C4-2B (cell line): Measurements from ENCODE around the gene GRIA1.

Experiments used
- CTCF ChIP-seq: fragments of 450-650 bp; conservative IDR thresholded peaks from 2 replicates; pipeline ENCODE4 v1.5.1; 2017; ENCODE audit warnings: mild to moderate bottlenecking
- ZFX ChIP-seq: fragments of 450-650 bp; IDR thresholded peaks from 2 replicates; pipeline ENCODE4 v1.6.1; 2017

- TF ChIP-seq CTCF (no peak), ZFX (no peak)
Observed at GRCh38 chr5:153511622-153512021, 21.2 kb downstream of the GRIA1 start.
